Spleen (tissue), 11 donors: ENCODE data around the gene ZMYM4. TPM values are rescaled to one million over a fixed set of nuclear protein-coding genes. Genes with fewer than 3 reads are reported as not detected.

Experiments used
- DNase-seq: peaks from one replicate; pipeline ENCODE4 v3.0.0-alpha.2; 2020
- H3K27ac ChIP-seq, 8 donors: fragments of 200-600 bp; sonication (generic) in 7 of 8; 1 replicate in 4 of 8; 2 replicates in 4 of 8; pipeline versions ENCODE4 v1.5.0 to v1.8.0; 2016 to 2021; ENCODE audit warnings: inconsistent platforms in 4 of 8, mild to moderate bottlenecking in 4 of 8, moderate library complexity in 1 of 8
- H3K27me3 ChIP-seq, 7 donors: fragments of 200-600 bp; sonication (generic) in 6 of 7; replicated peaks in 1 of 7; 1 replicate in 4 of 7; 2 replicates in 3 of 7; pipeline versions ENCODE4 v1.5.0 to v1.8.0; 2016 to 2021; ENCODE audit warnings: inconsistent platforms in 3 of 7, mild to moderate bottlenecking in 1 of 7
- H3K36me3 ChIP-seq, 6 donors: fragments of 200-600 bp; sonication (generic) in 5 of 6; 1 replicate in 4 of 6; 2 replicates in 2 of 6; pipeline versions ENCODE4 v1.5.0 to v1.8.0; 2016 to 2021; ENCODE audit warnings: inconsistent platforms in 2 of 6
- H3K4me1 ChIP-seq, 6 donors: fragments of 200-600 bp; sonication (generic) in 5 of 6; 1 replicate in 3 of 6; 2 replicates in 3 of 6; pipeline versions ENCODE4 v1.5.0 to v1.8.0; 2016 to 2021; ENCODE audit warnings: inconsistent platforms in 3 of 6
- H3K4me3 ChIP-seq, 8 donors: fragments of 200-600 bp; sonication (generic) in 7 of 8; 1 replicate in 4 of 8; 2 replicates in 4 of 8; pipeline versions ENCODE4 v1.5.0 to v1.8.0; 2016 to 2021; ENCODE audit warnings: inconsistent platforms in 4 of 8, mild to moderate bottlenecking in 4 of 8, moderate library complexity in 2 of 8
- H3K9me3 ChIP-seq, 8 donors: fragments of 200-600 bp; sonication (generic) in 7 of 8; 1 replicate in 4 of 8; 2 replicates in 4 of 8; pipeline versions ENCODE4 v1.5.0 to v1.8.0; 2016 to 2021; ENCODE audit warnings: inconsistent platforms in 4 of 8
- POLR2A ChIP-seq, 3 donors: fragments of 450-650 bp; IDR thresholded peaks; one replicate each; pipeline ENCODE4 v1.5.1; 2017; ENCODE audit warnings: antibody characterized with exemption in 3 of 3, mild to moderate bottlenecking in 1 of 3
- POLR2AphosphoS5 ChIP-seq, 3 donors: sonication (generic); formaldehyde crosslinking; IDR thresholded peaks; one replicate each; pipeline ENCODE4 v1.5.1; 2017; ENCODE audit warnings: antibody characterized with exemption in 3 of 3
- WGBS, 5 donors: extraction: QIAGEN DNeasy Blood & Tissue Kit in 3 of 5; methylation state at CpG; one replicate each; pipeline versions ENCODE4 v1.1.5 to v1.1.7; 2013 to 2018; 5-methylcytosine and 5-hydroxymethylcytosine counted together
- intact Hi-C: fragments of 100-400 bp; cut with DNase I; formaldehyde crosslinking; loops from one replicate; pipeline ENCODE4 v1.15.0; 2023; ENCODE audit warnings: low total_unique reads
- polyA plus RNA-seq, 3 donors: library from polyadenylated mRNA; stranded (reverse); fragments of 200-250 nt; gene quantifications; one replicate each; pipeline ENCODE4 v1.2.1, GENCODE V29; 2013
- total RNA-seq, 7 donors: library from RNA; depleted of rRNA in 3 of 7; stranded (reverse); fragments of >200 nt in 3 of 7; fragmentation: NEBNext Ultra II Directional in 4 of 7; extraction: Animal tissue kit (Norgen Biotek cat#: 25700) in 4 of 7; gene quantifications; one replicate each; pipeline versions ENCODE4 v1.1.0 to v1.2.1, GENCODE V29; 2016 to 2021
- TF ChIP-seq, protein P1 (sequence below), 11 experiments: fragments of 200-600 bp in 7 of 11; fragments of 450-650 bp in 4 of 11; sonication (generic) in 4 of 11; IDR thresholded peaks in 8 of 11; conservative IDR thresholded peaks in 3 of 11; 1 replicate in 7 of 11; 2 replicates in 4 of 11; pipeline versions ENCODE4 v1.4.0 to v1.8.0; 2016 to 2021; ENCODE audit warnings: antibody characterized with exemption in 11 of 11, inconsistent platforms in 4 of 11, mild to moderate bottlenecking in 1 of 11
- donor health status: healthy with polysubstance abuse.
- donor health status: DM: no; HTN: no; CAD: no; lungs with moderate emphysema.
- donor health status: DM: no; HTN: no; CAD: no.
- donor health status: Bipolar disorder and iron deficiency.
- donor health status: healthy.
- donor health status: DM: no; HTN: no; CAD: no.
- donor health status: DM: yes; HTN: yes; CAD: no.

The ZMYM4 gene
- total and polyA plus RNA-seq, 10 donors: 9.0 to 70.2 (median 47.1) TPM

DNA sequence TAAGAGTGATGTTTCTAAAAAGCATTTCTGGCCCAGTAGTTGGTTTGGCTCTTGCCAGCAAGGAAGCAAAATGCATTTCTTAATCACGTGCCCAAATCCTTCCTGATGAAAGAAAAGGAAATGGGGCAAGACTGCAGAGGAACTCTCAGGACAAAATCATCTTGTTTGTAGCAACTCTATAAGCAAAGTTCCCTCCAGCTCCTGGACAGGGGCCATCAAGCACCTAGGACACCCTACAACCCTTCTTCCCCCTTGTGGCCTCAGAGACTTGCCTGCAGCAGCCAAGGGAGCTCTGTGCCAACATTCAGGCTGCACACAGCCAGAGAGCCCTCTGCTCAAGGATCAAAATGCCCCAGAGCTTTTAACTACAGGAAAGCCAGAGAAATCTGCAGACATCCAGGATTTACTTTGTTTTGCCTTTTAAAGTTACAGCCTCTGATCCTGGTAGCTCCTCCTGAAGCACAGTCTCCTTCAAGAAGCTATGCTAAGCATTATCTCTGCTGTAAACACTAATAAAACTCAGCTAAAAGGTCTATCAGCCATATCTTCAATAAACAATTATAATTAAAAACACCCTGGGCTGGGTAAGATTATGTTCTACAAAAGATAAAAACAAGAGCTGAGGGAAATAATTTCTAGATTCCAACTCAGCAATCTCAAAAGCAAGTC is 183.7 kb downstream of the ZMYM4 start:
- intact Hi-C loops: loop anchor here (5.0 to 10.0 kb wide), 2 partner anchors 110 to 273 kb away; no protein-coding TSS in a partner anchor
- Histone ChIP-seq H3K4me3 (peak overlapping the region in 1 of 8 donors; percentile 19), H3K9me3 (no peaks in the 10 kb centered on the region), H3K27me3 (no peaks in the 10 kb centered on the region), H3K36me3 (peaks cover 0 to 96% (median 42%) of the 10 kb centered on the region in 6 donors), H3K4me1 (peaks cover 9 to 80% (median 30%) of the 10 kb centered on the region in 6 donors), H3K27ac (peak overlapping the region in 7 of 8 donors; percentile 55 to 84 (median 71))
- TF ChIP-seq POLR2AphosphoS5 (IDR thresholded peaks at IDR 0.05) (peak in 1 of 3 donors; percentile 19), POLR2A (IDR thresholded peaks at IDR 0.05) (no peak)
- TF ChIP-seq, protein P1, sequence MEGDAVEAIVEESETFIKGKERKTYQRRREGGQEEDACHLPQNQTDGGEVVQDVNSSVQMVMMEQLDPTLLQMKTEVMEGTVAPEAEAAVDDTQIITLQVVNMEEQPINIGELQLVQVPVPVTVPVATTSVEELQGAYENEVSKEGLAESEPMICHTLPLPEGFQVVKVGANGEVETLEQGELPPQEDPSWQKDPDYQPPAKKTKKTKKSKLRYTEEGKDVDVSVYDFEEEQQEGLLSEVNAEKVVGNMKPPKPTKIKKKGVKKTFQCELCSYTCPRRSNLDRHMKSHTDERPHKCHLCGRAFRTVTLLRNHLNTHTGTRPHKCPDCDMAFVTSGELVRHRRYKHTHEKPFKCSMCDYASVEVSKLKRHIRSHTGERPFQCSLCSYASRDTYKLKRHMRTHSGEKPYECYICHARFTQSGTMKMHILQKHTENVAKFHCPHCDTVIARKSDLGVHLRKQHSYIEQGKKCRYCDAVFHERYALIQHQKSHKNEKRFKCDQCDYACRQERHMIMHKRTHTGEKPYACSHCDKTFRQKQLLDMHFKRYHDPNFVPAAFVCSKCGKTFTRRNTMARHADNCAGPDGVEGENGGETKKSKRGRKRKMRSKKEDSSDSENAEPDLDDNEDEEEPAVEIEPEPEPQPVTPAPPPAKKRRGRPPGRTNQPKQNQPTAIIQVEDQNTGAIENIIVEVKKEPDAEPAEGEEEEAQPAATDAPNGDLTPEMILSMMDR (IDR thresholded peaks at IDR 0.05 in 8 of 11, conservative IDR thresholded peaks at IDR 0.05 in 3 of 11): peak in 2 of 11 experiments; percentile 10 to 21
- DNase-seq: no peak
- 17 to 43% (median 27%) methylated on average over 1 of the region's 1 CpG for WGBS, 5 donors

DNA sequence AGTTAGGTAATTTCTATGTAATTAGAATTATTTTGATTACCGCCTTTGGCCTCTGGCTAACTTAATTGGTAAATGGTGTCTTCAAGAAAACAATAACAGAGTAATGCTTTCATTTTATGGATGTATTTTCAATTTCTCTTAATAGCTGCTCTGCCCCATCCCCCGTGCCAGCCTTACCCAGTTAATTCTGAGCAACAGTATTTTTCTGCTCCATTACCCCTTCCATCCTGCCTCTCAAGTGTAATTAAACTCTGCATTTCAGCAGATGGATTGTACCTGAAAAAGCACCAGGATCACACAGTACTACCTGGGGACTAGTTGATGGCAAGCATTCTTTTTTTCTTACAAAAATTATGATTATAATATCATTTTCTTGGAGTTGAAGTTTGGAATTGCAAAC is 184.5 kb downstream of the ZMYM4 start:
- H3K4me3 ChIP-seq: no peak overlapping the region
- peak overlapping the region in 5 of 8 donors; percentile 64 to 84 (median 72) for H3K27ac ChIP-seq
- H3K9me3 ChIP-seq: no peaks in the 10 kb centered on the region
- WGBS, 5 donors: 79 to 92% (median 87%) methylated on average over 2 of the region's 2 CpGs
- intact Hi-C loops: loop anchor here (5.0 to 10.0 kb wide), 2 partner anchors 109 to 272 kb away; no protein-coding TSS in a partner anchor
- peaks cover 9 to 72% (median 29%) of the 10 kb centered on the region in 6 donors for H3K4me1 ChIP-seq
- H3K27me3 ChIP-seq: no peaks in the 10 kb centered on the region
- DNase-seq: no peak
- TF ChIP-seq POLR2A (IDR thresholded peaks at IDR 0.05): no peak
- no peak for TF ChIP-seq POLR2AphosphoS5 (IDR thresholded peaks at IDR 0.05)
- TF ChIP-seq, protein P1 (IDR thresholded peaks at IDR 0.05 in 8 of 11, conservative IDR thresholded peaks at IDR 0.05 in 3 of 11): no peak
- peaks cover 0 to 96% (median 36%) of the 10 kb centered on the region in 6 donors for H3K36me3 ChIP-seq

- Histone ChIP-seq H3K36me3 (peaks cover 0 to 94% (median 28%) of the 10 kb centered on the region in 6 donors), H3K27ac (peak overlapping the region in 6 of 8 donors; percentile 18 to 84 (median 52)), H3K9me3 (no peaks in the 10 kb centered on the region), H3K27me3 (no peaks in the 10 kb centered on the region), H3K4me3 (no peak overlapping the region), H3K4me1 (peaks cover 9 to 62% (median 28%) of the 10 kb centered on the region in 6 donors)
- DNase-seq: no peak
- intact Hi-C loops: loop anchor here (5.0 to 10.0 kb wide), 2 partner anchors 108 to 271 kb away; no protein-coding TSS in a partner anchor
- TF ChIP-seq POLR2AphosphoS5 (IDR thresholded peaks at IDR 0.05): no peak
- no peak for TF ChIP-seq POLR2A (IDR thresholded peaks at IDR 0.05)
- WGBS, 5 donors: 49 to 93% (median 73%) methylated on average over 4 of the region's 4 CpGs
These were observed 185.7 kb downstream of the ZMYM4 start for GRCh38 chr1:35454176-35454575.

DNA sequence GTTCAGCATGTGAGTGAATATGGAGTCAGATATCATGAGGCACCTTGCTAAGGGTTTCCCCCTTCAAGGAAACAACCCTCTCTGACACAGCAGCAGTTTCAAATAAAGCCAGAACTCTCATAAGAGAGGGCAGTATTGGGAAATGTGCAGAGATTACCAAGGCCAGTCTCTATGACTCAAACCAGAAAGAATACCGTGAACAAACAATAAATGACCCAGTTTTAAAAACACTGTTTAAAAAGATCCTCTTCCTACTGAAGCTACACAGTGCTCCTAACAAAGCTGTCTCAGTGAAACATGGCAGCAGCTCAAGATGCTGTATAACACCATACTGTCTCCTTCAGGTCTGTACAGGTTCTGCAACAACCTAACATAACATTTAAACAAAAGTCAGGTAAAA is 186.1 kb downstream of the ZMYM4 start:
- peaks cover 9 to 57% (median 26%) of the 10 kb centered on the region in 6 donors for H3K4me1 ChIP-seq
- H3K27ac ChIP-seq: peak overlapping the region in 6 of 8 donors; percentile 18 to 84 (median 52)
- intact Hi-C loops: loop anchor here (5.0 to 10.0 kb wide), 2 partner anchors 108 to 270 kb away; no protein-coding TSS in a partner anchor
- peaks cover 0 to 94% (median 28%) of the 10 kb centered on the region in 6 donors for H3K36me3 ChIP-seq
- 38 to 75% (median 44%) methylated on average over 1 of the region's 1 CpG for WGBS, 5 donors
- H3K4me3 ChIP-seq: no peak overlapping the region
- no peak for DNase-seq
- TF ChIP-seq POLR2AphosphoS5 (IDR thresholded peaks at IDR 0.05): no peak
- no peak for TF ChIP-seq POLR2A (IDR thresholded peaks at IDR 0.05)
- TF ChIP-seq, protein P1 (IDR thresholded peaks at IDR 0.05 in 8 of 11, conservative IDR thresholded peaks at IDR 0.05 in 3 of 11): no peak
- no peaks in the 10 kb centered on the region for H3K27me3 ChIP-seq
- H3K9me3 ChIP-seq: no peaks in the 10 kb centered on the region
